Lower leg skin (tissue), 4 donors: ENCODE data around the gene SPINDOC. TPM values are rescaled to one million over a fixed set of nuclear protein-coding genes. Genes with fewer than 3 reads are reported as not detected.

Experiments used
- DNase-seq, 2 donors: peaks; one replicate each; pipeline ENCODE4 v3.0.0-alpha.2; 2019; ENCODE audit warnings: low spot score in 2 of 2
- H3K4me3 ChIP-seq: fragments of 200-600 bp; sonication (generic); 2 replicates; pipeline ENCODE4 v1.5.1; 2017; ENCODE audit warnings: mild to moderate bottlenecking, low read depth; ENCODE audit not compliant: poor library complexity, severe bottlenecking
- POLR2A ChIP-seq, 2 donors: fragments of 450-650 bp; IDR thresholded peaks; one replicate each; pipeline ENCODE4 v1.6.1; 2016 to 2017; ENCODE audit warnings: antibody characterized with exemption in 2 of 2, mild to moderate bottlenecking in 1 of 2, moderate library complexity in 1 of 2
- WGBS, 2 donors: methylation state at CpG; one replicate each; pipeline ENCODE4 v1.1.5; 2018; 5-methylcytosine and 5-hydroxymethylcytosine counted together
- intact Hi-C: fragments of 100-400 bp; cut with DNase I; formaldehyde crosslinking; loops from one replicate; pipeline ENCODE4 v1.15.0; 2023; ENCODE audit warnings: low total_unique reads
- total RNA-seq, 4 donors: library from RNA; depleted of rRNA; stranded (reverse); fragments of >200 nt; gene quantifications; one replicate each; pipeline ENCODE4 v1.1.0, GENCODE V29; 2016
- TF ChIP-seq, protein P1 (sequence below), 3 donors: fragments of 450-650 bp; IDR thresholded peaks; one replicate each; pipeline ENCODE4 v1.5.1; 2016; ENCODE audit warnings: antibody characterized with exemption in 3 of 3, mild to moderate bottlenecking in 3 of 3, moderate library complexity in 2 of 3

The SPINDOC gene
- total RNA-seq, 4 donors from 2014 or later = 5.1 to 8.3 (median 6.0) TPM

- intact Hi-C loops = no loop called here
- WGBS, 2 donors = 82 to 99% methylated on average over 6 of the region's 6 CpGs
Observed at GRCh38 chr11:63846897-63847296, 33.6 kb downstream of the SPINDOC start.

DNA sequence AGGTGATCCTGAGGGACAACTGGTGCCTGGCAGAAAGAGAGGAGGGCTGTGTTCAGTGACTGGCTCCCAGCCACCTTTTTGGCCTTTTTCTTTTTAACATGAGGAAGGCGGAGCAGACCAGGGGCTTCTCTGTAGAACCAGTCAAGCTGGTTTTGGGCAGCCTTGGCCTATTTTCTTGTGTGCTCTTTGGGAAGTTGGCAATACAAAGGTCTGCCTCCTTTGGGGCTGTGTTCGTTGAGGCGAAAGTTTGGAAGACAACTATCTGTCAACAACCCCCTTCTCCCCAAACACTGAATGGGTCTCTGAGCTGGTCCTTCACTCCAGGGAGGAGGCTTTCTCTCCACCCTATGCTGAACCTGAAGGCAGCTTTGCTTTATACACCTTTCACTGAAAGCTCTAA is 34.1 kb downstream of the SPINDOC start:
- WGBS, 2 donors = 33 to 43% methylated on average over 3 of the region's 3 CpGs
- TF ChIP-seq, protein P1, sequence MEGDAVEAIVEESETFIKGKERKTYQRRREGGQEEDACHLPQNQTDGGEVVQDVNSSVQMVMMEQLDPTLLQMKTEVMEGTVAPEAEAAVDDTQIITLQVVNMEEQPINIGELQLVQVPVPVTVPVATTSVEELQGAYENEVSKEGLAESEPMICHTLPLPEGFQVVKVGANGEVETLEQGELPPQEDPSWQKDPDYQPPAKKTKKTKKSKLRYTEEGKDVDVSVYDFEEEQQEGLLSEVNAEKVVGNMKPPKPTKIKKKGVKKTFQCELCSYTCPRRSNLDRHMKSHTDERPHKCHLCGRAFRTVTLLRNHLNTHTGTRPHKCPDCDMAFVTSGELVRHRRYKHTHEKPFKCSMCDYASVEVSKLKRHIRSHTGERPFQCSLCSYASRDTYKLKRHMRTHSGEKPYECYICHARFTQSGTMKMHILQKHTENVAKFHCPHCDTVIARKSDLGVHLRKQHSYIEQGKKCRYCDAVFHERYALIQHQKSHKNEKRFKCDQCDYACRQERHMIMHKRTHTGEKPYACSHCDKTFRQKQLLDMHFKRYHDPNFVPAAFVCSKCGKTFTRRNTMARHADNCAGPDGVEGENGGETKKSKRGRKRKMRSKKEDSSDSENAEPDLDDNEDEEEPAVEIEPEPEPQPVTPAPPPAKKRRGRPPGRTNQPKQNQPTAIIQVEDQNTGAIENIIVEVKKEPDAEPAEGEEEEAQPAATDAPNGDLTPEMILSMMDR (IDR thresholded peaks at IDR 0.05) = no peak
- TF ChIP-seq POLR2A (IDR thresholded peaks at IDR 0.05) = no peak
- DNase-seq = peak in 1 of 2 donors; percentile 36
- H3K4me3 ChIP-seq = no peak overlapping the region
- intact Hi-C loops = no loop called here

More at GRCh38 chr11:63846897-63847296, 33.6 kb downstream of the SPINDOC start:
- no peak for DNase-seq
- no peak for TF ChIP-seq POLR2A (IDR thresholded peaks at IDR 0.05)
- TF ChIP-seq, protein P1 (IDR thresholded peaks at IDR 0.05) = no peak
- no peak overlapping the region for H3K4me3 ChIP-seq

- WGBS, 2 donors = 88 to 96% methylated on average over 2 of the region's 2 CpGs
- no peak for DNase-seq
- intact Hi-C loops = no loop called here
- TF ChIP-seq, protein P1 (IDR thresholded peaks at IDR 0.05) = no peak
- no peak for TF ChIP-seq POLR2A (IDR thresholded peaks at IDR 0.05)
- H3K4me3 ChIP-seq = no peak overlapping the region
Observed at GRCh38 chr11:63849691-63850090, 36.4 kb downstream of the SPINDOC start.

- intact Hi-C loops = no loop called here
- H3K4me3 ChIP-seq = no peak overlapping the region
- no peak for DNase-seq
- WGBS, 2 donors = 87 to 92% methylated on average over 5 of the region's 5 CpGs
- TF ChIP-seq, protein P1 (IDR thresholded peaks at IDR 0.05) = no peak
- no peak for TF ChIP-seq POLR2A (IDR thresholded peaks at IDR 0.05)
Observed at GRCh38 chr11:63850920-63851319, 37.7 kb downstream of the SPINDOC start.

- WGBS, 2 donors = 49 to 54% methylated on average over 2 of the region's 2 CpGs
- TF ChIP-seq, protein P1 (IDR thresholded peaks at IDR 0.05) = no peak
- no peak for TF ChIP-seq POLR2A (IDR thresholded peaks at IDR 0.05)
Observed at GRCh38 chr11:63851364-63851763, 38.1 kb downstream of the SPINDOC start.

DNA sequence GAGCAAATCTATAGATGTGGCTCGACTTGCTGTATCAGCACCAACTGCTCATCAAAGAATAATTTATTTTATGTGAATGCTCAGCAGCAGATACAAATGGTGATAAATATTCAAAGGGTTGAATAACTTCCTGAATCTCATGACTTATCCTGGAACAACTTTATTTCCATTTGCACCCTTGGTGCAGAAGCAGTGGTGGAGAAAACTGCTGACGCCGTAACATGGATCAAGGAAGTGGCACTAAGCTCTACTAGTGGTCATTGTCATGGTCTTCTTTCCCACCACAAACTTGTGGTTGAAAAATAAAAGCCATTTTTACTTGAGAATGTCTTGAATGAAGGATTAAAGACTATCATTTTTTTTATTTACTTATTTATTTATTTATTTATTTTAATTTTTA is 40.2 kb downstream of the SPINDOC start:
- no peak for DNase-seq
- WGBS, 2 donors = 74 to 76% methylated on average over 3 of the region's 3 CpGs
- intact Hi-C loops = no loop called here
- no peak overlapping the region for H3K4me3 ChIP-seq
- TF ChIP-seq, protein P1 (IDR thresholded peaks at IDR 0.05) = no peak
- no peak for TF ChIP-seq POLR2A (IDR thresholded peaks at IDR 0.05)

More at GRCh38 chr11:63851364-63851763, 38.1 kb downstream of the SPINDOC start:
- no peak for DNase-seq
- intact Hi-C loops = no loop called here
- no peak overlapping the region for H3K4me3 ChIP-seq
